Measurements from ENCODE around the gene ZNF800.
A peak's percentile ranks its signal among the peaks of the same experiment; 100 is the strongest.

Gene ZNF800

DNA sequence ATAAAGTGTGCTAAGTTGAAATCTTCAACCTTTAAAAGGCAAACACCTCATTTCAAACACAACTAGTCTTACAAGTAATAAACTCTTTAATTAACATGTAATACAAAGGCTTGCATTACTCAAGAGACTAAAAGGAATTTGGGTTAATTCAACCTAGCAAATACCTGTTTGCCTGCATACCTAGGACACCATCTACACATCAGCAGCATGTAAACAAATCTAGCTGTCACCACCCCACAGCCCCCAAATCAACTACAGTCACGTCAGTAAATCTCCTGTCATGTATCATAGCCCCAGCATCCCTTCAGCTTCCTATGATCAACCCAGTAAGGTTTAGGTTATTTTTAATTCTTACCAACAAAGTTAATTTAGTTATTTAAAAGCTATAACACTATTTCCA, 33.5 kb downstream of the ZNF800 start:
- in situ Hi-C loops (cut with MboI; ENCODE audit: low sequenced_read_pairs, unreplicated experiment): no loop called here
- TF ChIP-seq, protein P1, sequence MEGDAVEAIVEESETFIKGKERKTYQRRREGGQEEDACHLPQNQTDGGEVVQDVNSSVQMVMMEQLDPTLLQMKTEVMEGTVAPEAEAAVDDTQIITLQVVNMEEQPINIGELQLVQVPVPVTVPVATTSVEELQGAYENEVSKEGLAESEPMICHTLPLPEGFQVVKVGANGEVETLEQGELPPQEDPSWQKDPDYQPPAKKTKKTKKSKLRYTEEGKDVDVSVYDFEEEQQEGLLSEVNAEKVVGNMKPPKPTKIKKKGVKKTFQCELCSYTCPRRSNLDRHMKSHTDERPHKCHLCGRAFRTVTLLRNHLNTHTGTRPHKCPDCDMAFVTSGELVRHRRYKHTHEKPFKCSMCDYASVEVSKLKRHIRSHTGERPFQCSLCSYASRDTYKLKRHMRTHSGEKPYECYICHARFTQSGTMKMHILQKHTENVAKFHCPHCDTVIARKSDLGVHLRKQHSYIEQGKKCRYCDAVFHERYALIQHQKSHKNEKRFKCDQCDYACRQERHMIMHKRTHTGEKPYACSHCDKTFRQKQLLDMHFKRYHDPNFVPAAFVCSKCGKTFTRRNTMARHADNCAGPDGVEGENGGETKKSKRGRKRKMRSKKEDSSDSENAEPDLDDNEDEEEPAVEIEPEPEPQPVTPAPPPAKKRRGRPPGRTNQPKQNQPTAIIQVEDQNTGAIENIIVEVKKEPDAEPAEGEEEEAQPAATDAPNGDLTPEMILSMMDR (IDR thresholded peaks at IDR 0.05; ENCODE audit: borderline replicate concordance, control extremely low read depth, extremely low read depth, insufficient read depth, missing control alignments): no peak
- DNase-seq (ENCODE audit: low spot score): no peak

GRCh38 chr7:127353897-127354296, 38.6 kb downstream of the ZNF800 start:
- no peak for DNase-seq (ENCODE audit: low spot score)
- TF ChIP-seq, protein P1 (IDR thresholded peaks at IDR 0.05; ENCODE audit: borderline replicate concordance, control extremely low read depth, extremely low read depth, insufficient read depth, missing control alignments): no peak
- in situ Hi-C loops (cut with MboI; ENCODE audit: low sequenced_read_pairs, unreplicated experiment): no loop called here

GRCh38 chr7:127350586-127350985, 41.9 kb downstream of the ZNF800 start:
- TF ChIP-seq, protein P1 (IDR thresholded peaks at IDR 0.05; ENCODE audit: borderline replicate concordance, control extremely low read depth, extremely low read depth, insufficient read depth, missing control alignments): no peak
- no peak for DNase-seq (ENCODE audit: low spot score)
- in situ Hi-C loops (cut with MboI; ENCODE audit: low sequenced_read_pairs, unreplicated experiment): no loop called here

- in situ Hi-C loops (cut with MboI; ENCODE audit: low sequenced_read_pairs, unreplicated experiment): no loop called here
Observed at GRCh38 chr7:127349881-127350280, 42.6 kb downstream of the ZNF800 start.

DNA sequence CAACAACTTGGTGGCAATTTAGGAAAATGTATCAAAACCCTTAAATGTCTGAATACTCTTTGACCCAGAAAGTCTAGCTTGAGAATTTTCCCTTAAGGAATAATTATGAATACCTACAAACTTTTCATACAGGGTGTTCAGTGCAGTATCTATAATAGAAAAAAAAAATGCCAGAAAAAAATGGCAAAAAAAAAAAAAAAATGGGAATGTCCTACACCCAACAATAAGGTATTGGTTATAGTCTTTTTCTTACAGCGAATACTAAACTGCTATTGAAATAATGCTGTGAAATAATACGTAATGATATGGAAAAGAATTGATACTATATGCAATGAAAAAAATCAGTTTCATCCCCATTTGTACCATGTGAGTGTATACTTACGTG, 44.3 kb downstream of the ZNF800 start:
- no peak for DNase-seq (ENCODE audit: low spot score)
- TF ChIP-seq, protein P1 (IDR thresholded peaks at IDR 0.05; ENCODE audit: borderline replicate concordance, control extremely low read depth, extremely low read depth, insufficient read depth, missing control alignments): no peak
- in situ Hi-C loops (cut with MboI; ENCODE audit: low sequenced_read_pairs, unreplicated experiment): no loop called here

More at GRCh38 chr7:127349881-127350280, 42.6 kb downstream of the ZNF800 start:
- DNase-seq (ENCODE audit: low spot score): no peak
- TF ChIP-seq, protein P1 (IDR thresholded peaks at IDR 0.05; ENCODE audit: borderline replicate concordance, control extremely low read depth, extremely low read depth, insufficient read depth, missing control alignments): no peak

DNA sequence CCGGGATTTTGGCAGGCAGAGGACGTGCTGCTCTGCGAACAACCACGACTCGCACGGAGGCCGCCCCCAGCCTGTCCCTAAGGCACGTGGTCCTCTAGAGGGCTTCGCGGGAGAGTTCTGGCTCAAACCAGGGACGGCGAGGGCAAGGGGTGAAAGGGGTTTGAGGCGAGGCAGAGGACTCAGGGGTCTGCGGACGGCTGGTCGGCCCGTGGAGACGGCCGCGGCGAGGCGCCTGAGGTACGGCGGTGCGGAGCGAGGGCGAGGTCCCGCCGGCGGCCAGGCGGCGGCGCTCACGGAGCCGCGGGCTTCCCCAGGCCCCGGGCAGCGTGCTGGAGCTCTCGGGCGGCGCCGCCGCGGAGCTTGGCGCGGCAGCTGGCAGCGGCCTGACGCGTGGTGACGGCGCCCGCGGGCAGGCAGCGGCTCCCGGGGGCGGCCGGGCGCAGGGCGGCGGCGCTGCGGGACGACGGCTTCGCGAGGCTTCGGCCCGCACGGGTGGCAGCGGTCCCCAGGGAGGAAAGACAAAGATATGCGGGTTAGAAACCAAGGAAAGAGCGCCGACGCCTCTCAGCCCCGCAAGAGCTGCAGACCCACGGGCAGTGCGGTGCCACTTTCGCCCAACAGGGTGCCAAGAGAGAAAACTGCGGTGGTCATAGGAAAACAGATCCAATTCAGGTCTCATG, 44.8 kb downstream of the ZNF800 start:
- DNase-seq (ENCODE audit: low spot score): peak; percentile 90
- in situ Hi-C loops (cut with MboI; ENCODE audit: low sequenced_read_pairs, unreplicated experiment): no loop called here
- TF ChIP-seq, protein P1 (IDR thresholded peaks at IDR 0.05; ENCODE audit: borderline replicate concordance, control extremely low read depth, extremely low read depth, insufficient read depth, missing control alignments): peak; percentile 94

Measured in GM13976 (cell line).